GM12878 (cell line): ENCODE measurements around the gene ZNF436.

Source experiments
- ETV6 ChIP-seq, 2 experiments: fragments of 450-650 bp in 1 of 2; IDR thresholded peaks in 1 of 2; conservative IDR thresholded peaks in 1 of 2; 2 replicates each; pipeline ENCODE4 v1.6.1; 2014; ENCODE audit warnings: antibody characterized with exemption in 1 of 2, borderline replicate concordance in 1 of 2, low read depth in 1 of 2, mild to moderate bottlenecking in 1 of 2, moderate library complexity in 1 of 2
- POLR2A ChIP-seq: IDR thresholded peaks from 2 replicates; pipeline ENCODE4 v1.6.1; 2011; ENCODE audit warnings: low read depth, mild to moderate bottlenecking, low read length
- SMARCA5 ChIP-seq: fragments of 450-650 bp; IDR thresholded peaks from 2 replicates; pipeline ENCODE4 v1.6.1; 2017; ENCODE audit warnings: mild to moderate bottlenecking
- TF ChIP-seq, protein P1 (sequence below): fragments of 450-650 bp; IDR thresholded peaks from 2 replicates; pipeline ENCODE4 v1.6.1; 2017; ENCODE audit warnings: mild to moderate bottlenecking
- TF ChIP-seq, protein P2 (sequence below), 3 experiments: IDR thresholded peaks in 2 of 3; conservative IDR thresholded peaks in 1 of 3; 2 replicates each; pipeline ENCODE4 v1.5.1; 2011; ENCODE audit warnings: low read depth in 3 of 3, low read length in 3 of 3, mild to moderate bottlenecking in 3 of 3, control low read depth in 2 of 3, moderate library complexity in 2 of 3, inconsistent platforms in 1 of 3, mixed read lengths in 1 of 3; ENCODE audit not compliant: control insufficient read depth in 2 of 3, insufficient read depth in 1 of 3; ENCODE audit errors: extremely low read depth in 1 of 3

DNA sequence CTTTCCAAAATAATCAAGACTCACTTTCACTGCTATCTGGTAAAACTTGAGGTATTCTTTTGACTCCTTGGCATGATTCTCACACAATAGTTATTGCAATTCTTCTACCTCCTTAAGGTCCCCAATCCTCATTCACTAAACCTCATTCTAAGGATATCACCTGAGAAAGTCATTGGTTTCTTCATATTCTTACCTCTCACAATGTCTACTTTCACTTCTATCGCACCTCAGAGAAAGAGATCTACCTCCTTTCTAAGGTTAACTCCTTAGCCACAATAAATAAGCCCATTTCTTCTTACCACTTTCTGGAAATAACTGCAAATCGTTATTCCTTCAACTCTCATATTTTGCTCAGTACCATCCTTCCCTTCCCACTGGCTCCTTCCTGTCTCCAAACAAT, 44.2 kb downstream of the ZNF436 start:
- TF ChIP-seq SMARCA5 (no peak), POLR2A (no peak), ETV6 (conservative IDR thresholded peaks at IDR 0.05 in 1 of 2, IDR thresholded peaks at IDR 0.05 in 1 of 2; ENCODE audit: borderline replicate concordance in 1 of 2, low read depth in 1 of 2) (no peak)
- TF ChIP-seq, protein P1, sequence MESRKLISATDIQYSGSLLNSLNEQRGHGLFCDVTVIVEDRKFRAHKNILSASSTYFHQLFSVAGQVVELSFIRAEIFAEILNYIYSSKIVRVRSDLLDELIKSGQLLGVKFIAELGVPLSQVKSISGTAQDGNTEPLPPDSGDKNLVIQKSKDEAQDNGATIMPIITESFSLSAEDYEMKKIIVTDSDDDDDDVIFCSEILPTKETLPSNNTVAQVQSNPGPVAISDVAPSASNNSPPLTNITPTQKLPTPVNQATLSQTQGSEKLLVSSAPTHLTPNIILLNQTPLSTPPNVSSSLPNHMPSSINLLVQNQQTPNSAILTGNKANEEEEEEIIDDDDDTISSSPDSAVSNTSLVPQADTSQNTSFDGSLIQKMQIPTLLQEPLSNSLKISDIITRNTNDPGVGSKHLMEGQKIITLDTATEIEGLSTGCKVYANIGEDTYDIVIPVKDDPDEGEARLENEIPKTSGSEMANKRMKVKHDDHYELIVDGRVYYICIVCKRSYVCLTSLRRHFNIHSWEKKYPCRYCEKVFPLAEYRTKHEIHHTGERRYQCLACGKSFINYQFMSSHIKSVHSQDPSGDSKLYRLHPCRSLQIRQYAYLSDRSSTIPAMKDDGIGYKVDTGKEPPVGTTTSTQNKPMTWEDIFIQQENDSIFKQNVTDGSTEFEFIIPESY = no peak
- TF ChIP-seq, protein P2, sequence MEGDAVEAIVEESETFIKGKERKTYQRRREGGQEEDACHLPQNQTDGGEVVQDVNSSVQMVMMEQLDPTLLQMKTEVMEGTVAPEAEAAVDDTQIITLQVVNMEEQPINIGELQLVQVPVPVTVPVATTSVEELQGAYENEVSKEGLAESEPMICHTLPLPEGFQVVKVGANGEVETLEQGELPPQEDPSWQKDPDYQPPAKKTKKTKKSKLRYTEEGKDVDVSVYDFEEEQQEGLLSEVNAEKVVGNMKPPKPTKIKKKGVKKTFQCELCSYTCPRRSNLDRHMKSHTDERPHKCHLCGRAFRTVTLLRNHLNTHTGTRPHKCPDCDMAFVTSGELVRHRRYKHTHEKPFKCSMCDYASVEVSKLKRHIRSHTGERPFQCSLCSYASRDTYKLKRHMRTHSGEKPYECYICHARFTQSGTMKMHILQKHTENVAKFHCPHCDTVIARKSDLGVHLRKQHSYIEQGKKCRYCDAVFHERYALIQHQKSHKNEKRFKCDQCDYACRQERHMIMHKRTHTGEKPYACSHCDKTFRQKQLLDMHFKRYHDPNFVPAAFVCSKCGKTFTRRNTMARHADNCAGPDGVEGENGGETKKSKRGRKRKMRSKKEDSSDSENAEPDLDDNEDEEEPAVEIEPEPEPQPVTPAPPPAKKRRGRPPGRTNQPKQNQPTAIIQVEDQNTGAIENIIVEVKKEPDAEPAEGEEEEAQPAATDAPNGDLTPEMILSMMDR (IDR thresholded peaks at IDR 0.05 in 2 of 3, conservative IDR thresholded peaks at IDR 0.05 in 1 of 3; ENCODE audit: control insufficient read depth in 2 of 3, extremely low read depth in 1 of 3, insufficient read depth in 1 of 3, low read depth in 3 of 3, low read length in 3 of 3) = no peak
